MCF 10A (cell line): ENCODE data around the gene ZNF407. TPM values are rescaled to one million over a fixed set of nuclear protein-coding genes. Genes with fewer than 3 reads are reported as not detected.
"Not testable (repeated sequence)": the region's sequence is repeated elsewhere in the genome, so short reads cannot be mapped to it uniquely, and the experiment has no call there.

Source experiments
- BruUV-seq: library from RNA; stranded (reverse); fragments of 400-500 nt; replicated peaks from 2 replicates; lab custom pipeline; 2021; lab: Mats Ljungman, UMichigan
- CTCF ChIA-PET: fragments of 300-600 bp; sonication (Branson Sonifier 250); formaldehyde crosslinking; extraction: SDS; loops from one replicate; lab custom pipeline; 2021; ENCODE audit warnings: antibody characterized with exemption, inconsistent platforms; lab: Yijun Ruan, JAX
- POLR2A ChIA-PET: fragments of 300-600, 350-650 bp; sonication (Branson Sonifier 250); formaldehyde crosslinking; extraction: SDS; loops from one replicate; lab custom pipeline; 2020; ENCODE audit warnings: antibody characterized with exemption, inconsistent platforms; lab: Yijun Ruan, JAX
- DNase-seq: peaks from one replicate; pipeline ENCODE4 v3.0.0-alpha.2; 2018; ENCODE audit not compliant: unreplicated experiment
- H3K27ac Mint-ChIP-seq: one replicate; pipeline ENCODE4 v1.8.0; 2022; ENCODE audit warnings: mild to moderate bottlenecking, low read depth, mixed read lengths; ENCODE audit not compliant: unreplicated experiment
- H3K27me3 Mint-ChIP-seq: one replicate; pipeline ENCODE4 v1.8.0; 2022; ENCODE audit warnings: mixed read lengths; ENCODE audit not compliant: insufficient read depth, unreplicated experiment
- H3K36me3 Mint-ChIP-seq: one replicate; pipeline ENCODE4 v1.8.0; 2022; ENCODE audit warnings: mild to moderate bottlenecking, moderate library complexity, mixed read lengths; ENCODE audit not compliant: insufficient read depth, unreplicated experiment
- H3K4me1 Mint-ChIP-seq: one replicate; pipeline ENCODE4 v1.8.0; 2022; ENCODE audit warnings: mixed read lengths; ENCODE audit not compliant: insufficient read depth, unreplicated experiment
- H3K4me3 Mint-ChIP-seq: one replicate; pipeline ENCODE4 v1.8.0; 2022; ENCODE audit warnings: mild to moderate bottlenecking, moderate library complexity, mixed read lengths; ENCODE audit not compliant: unreplicated experiment
- H3K9me3 Mint-ChIP-seq: one replicate; pipeline ENCODE4 v1.8.0; 2022; ENCODE audit warnings: mixed read lengths; ENCODE audit not compliant: unreplicated experiment
- intact Hi-C: fragments of 100-400 bp; cut with micrococcal nuclease; formaldehyde crosslinking; loops from 2 replicates; pipeline ENCODE4 v1.14.1; 2022
- total RNA-seq: library from RNA; stranded (reverse); gene quantifications from 2 replicates; pipeline ENCODE4 v1.2.3, GENCODE V29; 2022
- TF ChIP-seq, protein P1 (sequence below): fragments of 200-600 bp; IDR thresholded peaks from one replicate; pipeline ENCODE4 v1.8.0; 2022; ENCODE audit warnings: antibody characterized with exemption, mild to moderate bottlenecking; ENCODE audit not compliant: unreplicated experiment

Gene ZNF407
- total RNA-seq, 1 experiment from 2014 or later, result 9.5 TPM

- H3K9me3 Mint-ChIP-seq, result peaks cover 5% of the 10 kb centered on the region
- H3K27ac Mint-ChIP-seq, result no peak overlapping the region
- ChIA-PET CTCF (interaction anchor here (0.6 kb wide), 1 partner anchor 1290 kb away, joined by 3 read pairs; no protein-coding TSS in a partner anchor), POLR2A (interaction anchor here (1.1 kb wide), 1 partner anchor 10 kb away, joined by 3 read pairs; no protein-coding TSS in a partner anchor)
- TF ChIP-seq, protein P1, sequence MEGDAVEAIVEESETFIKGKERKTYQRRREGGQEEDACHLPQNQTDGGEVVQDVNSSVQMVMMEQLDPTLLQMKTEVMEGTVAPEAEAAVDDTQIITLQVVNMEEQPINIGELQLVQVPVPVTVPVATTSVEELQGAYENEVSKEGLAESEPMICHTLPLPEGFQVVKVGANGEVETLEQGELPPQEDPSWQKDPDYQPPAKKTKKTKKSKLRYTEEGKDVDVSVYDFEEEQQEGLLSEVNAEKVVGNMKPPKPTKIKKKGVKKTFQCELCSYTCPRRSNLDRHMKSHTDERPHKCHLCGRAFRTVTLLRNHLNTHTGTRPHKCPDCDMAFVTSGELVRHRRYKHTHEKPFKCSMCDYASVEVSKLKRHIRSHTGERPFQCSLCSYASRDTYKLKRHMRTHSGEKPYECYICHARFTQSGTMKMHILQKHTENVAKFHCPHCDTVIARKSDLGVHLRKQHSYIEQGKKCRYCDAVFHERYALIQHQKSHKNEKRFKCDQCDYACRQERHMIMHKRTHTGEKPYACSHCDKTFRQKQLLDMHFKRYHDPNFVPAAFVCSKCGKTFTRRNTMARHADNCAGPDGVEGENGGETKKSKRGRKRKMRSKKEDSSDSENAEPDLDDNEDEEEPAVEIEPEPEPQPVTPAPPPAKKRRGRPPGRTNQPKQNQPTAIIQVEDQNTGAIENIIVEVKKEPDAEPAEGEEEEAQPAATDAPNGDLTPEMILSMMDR, result no peak
- H3K4me1 Mint-ChIP-seq, result no peaks in the 10 kb centered on the region
- no peak for DNase-seq
- peaks cover 7% of the 10 kb centered on the region for H3K36me3 Mint-ChIP-seq
- H3K4me3 Mint-ChIP-seq, result no peak overlapping the region
- intact Hi-C loops, result loop anchor here (2.0 kb wide), 1 partner anchor 313 kb away; no protein-coding TSS in a partner anchor
- H3K27me3 Mint-ChIP-seq, result no peaks in the 10 kb centered on the region
- no TSS peak for BruUV-seq
Measured at GRCh38 chr18:74965682-74966081, 368.0 kb downstream of the ZNF407 start.

- ChIA-PET POLR2A (interaction anchor here (0.7 kb wide), 1 partner anchor 1799 kb away, joined by 3 read pairs; no protein-coding TSS in a partner anchor), CTCF (interaction anchor here (0.5 kb wide), 1 partner anchor 71 kb away, joined by 4 read pairs; no protein-coding TSS in a partner anchor)
- H3K27me3 Mint-ChIP-seq, result no peaks in the 10 kb centered on the region
- no peak overlapping the region for H3K27ac Mint-ChIP-seq
- H3K9me3 Mint-ChIP-seq, result peaks cover 5% of the 10 kb centered on the region
- DNase-seq, result no peak
- no TSS peak for BruUV-seq
- H3K4me3 Mint-ChIP-seq, result no peak overlapping the region
- intact Hi-C loops, result no loop called here
- H3K4me1 Mint-ChIP-seq, result no peaks in the 10 kb centered on the region
- peaks cover 11% of the 10 kb centered on the region for H3K36me3 Mint-ChIP-seq
- TF ChIP-seq, protein P1, result no peak
Measured at GRCh38 chr18:74967438-74967837, 369.8 kb downstream of the ZNF407 start.

GRCh38 chr18:74967979-74968378, 370.3 kb downstream of the ZNF407 start:
- DNase-seq, result no peak
- TF ChIP-seq, protein P1, result no peak
- Mint-ChIP-seq H3K36me3 (peaks cover 13% of the 10 kb centered on the region), H3K4me3 (no peak overlapping the region), H3K9me3 (peaks cover 5% of the 10 kb centered on the region), H3K4me1 (no peaks in the 10 kb centered on the region), H3K27ac (no peak overlapping the region), H3K27me3 (no peaks in the 10 kb centered on the region)
- intact Hi-C loops, result no loop called here
- BruUV-seq, result no TSS peak
- ChIA-PET CTCF (interaction anchor here (0.5 kb wide), 1 partner anchor 16 kb away, joined by 3 read pairs; no protein-coding TSS in a partner anchor), POLR2A (interaction anchor here (0.7 kb wide), 1 partner anchor 1798 kb away, joined by 3 read pairs; no protein-coding TSS in a partner anchor)

GRCh38 chr18:74971358-74971757, 373.7 kb downstream of the ZNF407 start:
- H3K36me3 Mint-ChIP-seq, result peaks cover 13% of the 10 kb centered on the region
- POLR2A ChIA-PET, H3K27ac Mint-ChIP-seq, H3K4me3 Mint-ChIP-seq, BruUV-seq, DNase-seq, H3K27me3 Mint-ChIP-seq, intact Hi-C loops, H3K4me1 Mint-ChIP-seq, H3K9me3 Mint-ChIP-seq: not testable (repeated sequence)
- CTCF ChIA-PET, result interaction anchor here (0.6 to 1.1 kb wide), 2 partner anchors 16 to 19 kb away, joined by 3 to 4 read pairs; no protein-coding TSS in a partner anchor

GRCh38 chr18:74971776-74972175, 374.1 kb downstream of the ZNF407 start:
- CTCF ChIA-PET, result interaction anchor here (1.1 kb wide), 1 partner anchor 17 kb away, joined by 4 read pairs; no protein-coding TSS in a partner anchor
- H3K27ac Mint-ChIP-seq, BruUV-seq, H3K27me3 Mint-ChIP-seq, H3K9me3 Mint-ChIP-seq, H3K4me1 Mint-ChIP-seq, H3K4me3 Mint-ChIP-seq, POLR2A ChIA-PET, intact Hi-C loops, DNase-seq: not testable (repeated sequence)
- peaks cover 13% of the 10 kb centered on the region for H3K36me3 Mint-ChIP-seq
